ENCODE measurements around the gene GRAP. TPM values are rescaled to one million over a fixed set of nuclear protein-coding genes. Genes with fewer than 3 reads are reported as not detected.

Gene GRAP
- total and polyA plus RNA-seq, 10 of the 15 experiments (the other 5 are each of a cell fraction or from before 2014, with no cell fraction given) = 0.58 to 78.3 (median 36.6) TPM

DNA sequence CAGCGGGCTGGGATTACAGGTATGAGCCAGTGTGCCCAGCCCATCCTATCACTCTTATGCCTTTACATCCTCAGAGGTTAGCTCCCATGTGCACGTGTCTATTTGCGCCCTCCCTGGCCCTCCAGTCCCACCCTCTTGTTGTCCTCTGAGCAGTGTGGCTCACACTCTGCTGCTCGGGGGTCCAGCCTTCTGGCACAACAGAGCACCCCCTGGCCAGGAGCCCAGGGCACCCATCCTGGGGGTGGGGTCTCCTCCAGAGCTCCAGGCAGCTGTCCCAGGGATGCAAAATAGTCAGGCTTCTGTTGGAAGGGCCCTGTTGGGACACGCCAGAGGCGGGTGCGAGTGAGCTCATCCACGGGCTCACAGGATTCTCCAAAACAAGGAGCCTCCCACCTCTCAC is 30.5 kb downstream of the GRAP start:
- Histone ChIP-seq H2AFZ (ENCODE audit: control insufficient read depth, low read depth, low read length) (no peak overlapping the region), H3K4me1 (ENCODE audit: control insufficient read depth, insufficient read depth, low read length) (no peaks in the 10 kb centered on the region), H3K27ac (ENCODE audit: control insufficient read depth, insufficient read depth) (no peak overlapping the region), H3K9ac (ENCODE audit: control insufficient read depth, insufficient read depth, low read length) (no peak overlapping the region), H3K79me2 (ENCODE audit: control insufficient read depth, insufficient read depth, low read length) (no peaks in the 10 kb centered on the region), H4K20me1 (ENCODE audit: control insufficient read depth, insufficient read depth) (no peaks in the 10 kb centered on the region), H3K4me3 (no peak overlapping the region), H3K27me3 (replicated peaks in 1 of 2; ENCODE audit: control insufficient read depth in 2 of 2, insufficient read depth in 2 of 2, low read length in 1 of 2) (no peaks in the 10 kb centered on the region), H3K4me2 (ENCODE audit: control insufficient read depth, insufficient read depth) (no peak overlapping the region), H3K36me3 (ENCODE audit: control insufficient read depth in 2 of 2, insufficient read depth in 2 of 2, low read length in 1 of 2) (peaks cover 0 to 3% of the 10 kb centered on the region in 2 experiments; a peak in 2 of 4 replicates), H3K9me3 (replicated peaks; ENCODE audit: control insufficient read depth, insufficient read depth, low read length) (no peaks in the 10 kb centered on the region)
- no TSS peak for BruUV-seq (replicated peaks)
- RAD21 ChIA-PET (ENCODE audit: unreplicated experiment) = no interaction called here
- CTCF ChIA-PET = interaction anchor here (2.3 kb wide), 1 partner anchor 55 kb away, joined by 7 read pairs; no protein-coding TSS in a partner anchor
- intact Hi-C loops (cut with micrococcal nuclease; ENCODE audit: unreplicated experiment) (no loop called here), in situ Hi-C loops (cut with MboI) (no loop called here)
- no peak for DNase-seq (ENCODE audit: low read depth, low spot score)
- SMC1A ChIA-PET (ENCODE audit: uncharacterized antibody, unreplicated experiment) = interaction anchor here (1.6 kb wide), 1 partner anchor 56 kb away, joined by 4 read pairs; no protein-coding TSS in a partner anchor
- WGBS (ENCODE audit: insufficient coverage, insufficient replicate concordance, low lambda C conversion rate, missing lambda C conversion rate) = 60% methylated on average over 8 of the region's 8 CpGs
- no peak for FAIRE-seq
- POLR2A ChIA-PET = no interaction called here
- no peak for ATAC-seq
- no peak for TF ChIP-seq NFYB (IDR thresholded peaks at IDR 0.05; ENCODE audit: insufficient read depth, low read depth, low read length)
- TF ChIP-seq POLR2AphosphoS2 (IDR thresholded peaks at IDR 0.05; ENCODE audit: low read depth, low read length) = no peak
- TF ChIP-seq PKNOX1 (IDR thresholded peaks at IDR 0.05) = no peak
- TF ChIP-seq ATF3 (IDR thresholded peaks at IDR 0.05; ENCODE audit: borderline replicate concordance, extremely low read depth, low read depth, low read length) = no peak
- TF ChIP-seq PAX5 (IDR thresholded peaks at IDR 0.05; ENCODE audit: borderline replicate concordance, low read depth, low read length) = no peak
- TF ChIP-seq CBX5 (IDR thresholded peaks at IDR 0.05; ENCODE audit: low read depth) = no peak
- TF ChIP-seq, protein P1, sequence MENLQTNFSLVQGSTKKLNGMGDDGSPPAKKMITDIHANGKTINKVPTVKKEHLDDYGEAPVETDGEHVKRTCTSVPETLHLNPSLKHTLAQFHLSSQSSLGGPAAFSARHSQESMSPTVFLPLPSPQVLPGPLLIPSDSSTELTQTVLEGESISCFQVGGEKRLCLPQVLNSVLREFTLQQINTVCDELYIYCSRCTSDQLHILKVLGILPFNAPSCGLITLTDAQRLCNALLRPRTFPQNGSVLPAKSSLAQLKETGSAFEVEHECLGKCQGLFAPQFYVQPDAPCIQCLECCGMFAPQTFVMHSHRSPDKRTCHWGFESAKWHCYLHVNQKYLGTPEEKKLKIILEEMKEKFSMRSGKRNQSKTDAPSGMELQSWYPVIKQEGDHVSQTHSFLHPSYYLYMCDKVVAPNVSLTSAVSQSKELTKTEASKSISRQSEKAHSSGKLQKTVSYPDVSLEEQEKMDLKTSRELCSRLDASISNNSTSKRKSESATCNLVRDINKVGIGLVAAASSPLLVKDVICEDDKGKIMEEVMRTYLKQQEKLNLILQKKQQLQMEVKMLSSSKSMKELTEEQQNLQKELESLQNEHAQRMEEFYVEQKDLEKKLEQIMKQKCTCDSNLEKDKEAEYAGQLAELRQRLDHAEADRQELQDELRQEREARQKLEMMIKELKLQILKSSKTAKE (IDR thresholded peaks at IDR 0.05; ENCODE audit: low read depth, poor library complexity, severe bottlenecking) = no peak
- TF ChIP-seq ZNF592 (IDR thresholded peaks at IDR 0.05) = no peak
- TF ChIP-seq CBX3 (IDR thresholded peaks at IDR 0.05; ENCODE audit: borderline replicate concordance, low read depth) = no peak
- no peak for TF ChIP-seq YY1 (IDR thresholded peaks at IDR 0.05; ENCODE audit: low read depth, low read length)
- no peak for TF ChIP-seq SP1 (IDR thresholded peaks at IDR 0.05; ENCODE audit: low read depth, low read length)
- TF ChIP-seq MTA3 (IDR thresholded peaks at IDR 0.05; ENCODE audit: borderline replicate concordance, low read length) = no peak
- TF ChIP-seq ELK1 (IDR thresholded peaks at IDR 0.05; ENCODE audit: low read depth, low read length) = no peak
